ENCODE measurements around the gene OR52W1. TPM values are rescaled to one million over a fixed set of nuclear protein-coding genes. Genes with fewer than 3 reads are reported as not detected.

Gene OR52W1
- total and polyA plus RNA-seq, 2 donors (not counting 3 experiments of a cell fraction or from before 2014, with no cell fraction given) = not detected

Other genes starting within 250 kb of the OR52W1 start
- gene OR56A5, start 230.7 kb upstream of the OR52W1 start, total RNA-seq = not detected in 2 replicates
- gene OR56A5, start 230.7 kb upstream of the OR52W1 start, polyA plus RNA-seq = not detected in 2 replicates
- not detected in 2 replicates for gene OR52L1, start 212.2 kb upstream of the OR52W1 start, total RNA-seq
- 0.07 TPM in 1 of 2 replicates, not detected in the other for gene OR52L1, start 212.2 kb upstream of the OR52W1 start, polyA plus RNA-seq
- gene OR56A4, start 192.3 kb upstream of the OR52W1 start, total RNA-seq = not detected in 2 replicates
- gene OR56A4, start 192.3 kb upstream of the OR52W1 start, polyA plus RNA-seq = not detected in 2 replicates
- gene OR56A1, start 168.5 kb upstream of the OR52W1 start, total RNA-seq = not detected in 2 replicates
- not detected in 2 replicates for gene OR56A1, start 168.5 kb upstream of the OR52W1 start, polyA plus RNA-seq
- gene OR56B4, start 91.5 kb upstream of the OR52W1 start, total RNA-seq = not detected in 2 replicates
- not detected in 2 replicates for gene OR56B4, start 91.5 kb upstream of the OR52W1 start, polyA plus RNA-seq
- not detected in 2 replicates for gene OR52B2, start 28.9 kb upstream of the OR52W1 start, total RNA-seq
- gene OR52B2, start 28.9 kb upstream of the OR52W1 start, polyA plus RNA-seq = not detected in 2 replicates
- gene C11orf42, start 6.3 kb downstream of the OR52W1 start, total RNA-seq = not detected in 2 replicates
- not detected in 2 replicates for gene C11orf42, start 6.3 kb downstream of the OR52W1 start, polyA plus RNA-seq
- 21.3 and 23.0 TPM in 2 replicates for gene FHIP1B, start 35.4 kb downstream of the OR52W1 start, total RNA-seq
- 50.1 and 61.5 TPM in 2 replicates for gene FHIP1B, start 35.4 kb downstream of the OR52W1 start, polyA plus RNA-seq
- not detected in 2 replicates for gene CNGA4, start 39.9 kb downstream of the OR52W1 start, total RNA-seq
- 0.11 TPM in 1 of 2 replicates, not detected in the other for gene CNGA4, start 39.9 kb downstream of the OR52W1 start, polyA plus RNA-seq
- gene CCKBR, start 60.6 kb downstream of the OR52W1 start, total RNA-seq = not detected in 2 replicates
- gene CCKBR, start 60.6 kb downstream of the OR52W1 start, polyA plus RNA-seq = not detected in 2 replicates
- 153 and 164 TPM in 2 replicates for gene CAVIN3, start 121.3 kb downstream of the OR52W1 start, total RNA-seq
- 221 and 241 TPM in 2 replicates for gene CAVIN3, start 121.3 kb downstream of the OR52W1 start, polyA plus RNA-seq
- gene SMPD1, start 191.2 kb downstream of the OR52W1 start, total RNA-seq = 51.9 and 58.9 TPM in 2 replicates
- 93.6 and 105 TPM in 2 replicates for gene SMPD1, start 191.2 kb downstream of the OR52W1 start, polyA plus RNA-seq
- 44.3 and 48.0 TPM in 2 replicates for gene APBB1, start 219.9 kb downstream of the OR52W1 start, total RNA-seq
- gene APBB1, start 219.9 kb downstream of the OR52W1 start, polyA plus RNA-seq = 63.5 and 63.8 TPM in 2 replicates
- gene HPX, start 241.8 kb downstream of the OR52W1 start, total RNA-seq = 1.3 and 2.1 TPM in 2 replicates
- 1.5 and 1.6 TPM in 2 replicates for gene HPX, start 241.8 kb downstream of the OR52W1 start, polyA plus RNA-seq